Endodermal cell (in vitro differentiated cells): ENCODE data around the gene TAPT1. TPM values are rescaled to one million over a fixed set of nuclear protein-coding genes. Genes with fewer than 3 reads are reported as not detected.

Source experiments
- DNase-seq: peaks from one replicate; pipeline ENCODE4 v3.0.0-alpha.2; 2017
- H3K27ac ChIP-seq: 2 replicates; pipeline ENCODE4 v1.5.1; 2013; ENCODE audit warnings: mild to moderate bottlenecking, low read depth, low read length, moderate library complexity
- H3K27me3 ChIP-seq: 2 replicates; pipeline ENCODE4 v1.6.1; 2013; ENCODE audit warnings: mild to moderate bottlenecking, low read length, moderate library complexity; ENCODE audit not compliant: insufficient read depth, control insufficient read depth, poor library complexity, severe bottlenecking
- H3K36me3 ChIP-seq: 2 replicates; pipeline ENCODE4 v1.7.0; 2013; ENCODE audit warnings: mild to moderate bottlenecking, low read length, moderate library complexity; ENCODE audit not compliant: control insufficient read depth, insufficient read depth
- H3K4me1 ChIP-seq: one replicate; pipeline ENCODE4 v1.7.0; 2013; ENCODE audit warnings: low read length; ENCODE audit not compliant: control insufficient read depth, insufficient read depth
- H3K4me3 ChIP-seq: 2 replicates; pipeline ENCODE4 v1.5.1; 2013; ENCODE audit warnings: mild to moderate bottlenecking, low read length, moderate library complexity
- H3K9ac ChIP-seq: 2 replicates; pipeline ENCODE4 v1.6.1; 2013; ENCODE audit warnings: mild to moderate bottlenecking, low read length, moderate library complexity; ENCODE audit not compliant: poor library complexity, severe bottlenecking; ENCODE audit errors: extremely low read depth
- H3K9me3 ChIP-seq: 2 replicates; pipeline ENCODE4 v1.6.1; 2013; ENCODE audit warnings: mild to moderate bottlenecking, low read length, moderate library complexity; ENCODE audit not compliant: control insufficient read depth
- H3K27ac Mint-ChIP-seq: 2 replicates; pipeline ENCODE4 v1.8.0; 2020; ENCODE audit warnings: mixed read lengths
- H3K27me3 Mint-ChIP-seq: 2 replicates; pipeline ENCODE4 v1.8.0; 2021; ENCODE audit warnings: mild to moderate bottlenecking, mixed read lengths; ENCODE audit not compliant: insufficient read depth
- H3K36me3 Mint-ChIP-seq: 2 replicates; pipeline ENCODE4 v1.8.0; 2020; ENCODE audit warnings: low read depth, mixed read lengths
- H3K4me1 Mint-ChIP-seq: 2 replicates; pipeline ENCODE4 v1.8.0; 2020; ENCODE audit warnings: mixed read lengths
- H3K4me3 Mint-ChIP-seq: 2 replicates; pipeline ENCODE4 v1.8.0; 2020; ENCODE audit warnings: mild to moderate bottlenecking, moderate library complexity, mixed read lengths
- H3K9me3 Mint-ChIP-seq: 2 replicates; pipeline ENCODE4 v1.8.0; 2020; ENCODE audit warnings: mild to moderate bottlenecking, mixed read lengths
- CTCF ChIP-seq: fragments of 200-600 bp; sonication (generic); conservative IDR thresholded peaks from 2 replicates; pipeline ENCODE4 v1.5.0; 2021; ENCODE audit warnings: antibody characterized with exemption, mild to moderate bottlenecking
- WGBS, 2 experiments: methylation state at CpG; one replicate each; pipeline versions ENCODE4 v1.1.5 to v1.1.7; 2013; ENCODE audit warnings: missing lambda C conversion rate in 2 of 2, mixed read lengths in 1 of 2; ENCODE audit not compliant: insufficient coverage in 1 of 2, insufficient read length in 1 of 2; 5-methylcytosine and 5-hydroxymethylcytosine counted together
- total RNA-seq, 2 donors: library from RNA; stranded (reverse); fragmentation: NEBNext Ultra II Directional in 1 of 2; extraction: Animal tissue kit (Norgen Biotek cat#: 25700) in 1 of 2; gene quantifications; 2 replicates in 1 of 2; 3 replicates in 1 of 2; pipeline ENCODE4 v1.2.1, GENCODE V29; 2021

The TAPT1 gene
- total RNA-seq, 2 donors from 2014 or later, result 19.8 to 22.6 TPM

- Histone ChIP-seq H3K4me1 (no peaks in the 10 kb centered on the region), H3K9me3 (no peaks in the 10 kb centered on the region), H3K27ac (no peak overlapping the region), H3K36me3 (no peaks in the 10 kb centered on the region), H3K27me3 (no peaks in the 10 kb centered on the region), H3K4me3 (no peak overlapping the region), H3K9ac (no peak overlapping the region)
- 67% methylated on average over 2 of the region's 3 CpGs; no CpG with 5 or more reads in 1 of the 2 experiments for WGBS, 2 experiments
- Mint-ChIP-seq H3K4me1 (peaks cover 4% of the 10 kb centered on the region), H3K27me3 (no peaks in the 10 kb centered on the region), H3K4me3 (no peak overlapping the region), H3K36me3 (no peaks in the 10 kb centered on the region), H3K27ac (no peak overlapping the region), H3K9me3 (no peaks in the 10 kb centered on the region)
- DNase-seq, result no peak
- TF ChIP-seq CTCF, result peak; percentile 74
Measured at GRCh38 chr4:16264798-16265197, 38.5 kb upstream of the TAPT1 start.

GRCh38 chr4:16263056-16263455 is 36.8 kb upstream of the TAPT1 start:
- Mint-ChIP-seq H3K27me3 (no peaks in the 10 kb centered on the region), H3K27ac (no peak overlapping the region), H3K36me3 (no peaks in the 10 kb centered on the region), H3K4me1 (peaks cover 7% of the 10 kb centered on the region), H3K9me3 (no peaks in the 10 kb centered on the region), H3K4me3 (no peak overlapping the region)
- no peak overlapping the region for H3K27ac ChIP-seq
- DNase-seq, result no peak
- no peaks in the 10 kb centered on the region for H3K27me3 ChIP-seq
- no peaks in the 10 kb centered on the region for H3K9me3 ChIP-seq
- TF ChIP-seq CTCF, result no peak
- 71 to 100% methylated on average over 1 to 2 of the region's 2 CpGs for WGBS, 2 experiments
- H3K4me1 ChIP-seq, result no peaks in the 10 kb centered on the region
- H3K4me3 ChIP-seq, result no peak overlapping the region
- H3K36me3 ChIP-seq, result no peaks in the 10 kb centered on the region
- no peak overlapping the region for H3K9ac ChIP-seq

GRCh38 chr4:16262188-16262587 is 35.9 kb upstream of the TAPT1 start:
- no peaks in the 10 kb centered on the region for H3K4me1 ChIP-seq
- H3K27ac ChIP-seq, result no peak overlapping the region
- Mint-ChIP-seq H3K36me3 (peaks cover 4% of the 10 kb centered on the region), H3K9me3 (no peaks in the 10 kb centered on the region), H3K27ac (no peak overlapping the region), H3K27me3 (no peaks in the 10 kb centered on the region), H3K4me1 (peaks cover 6% of the 10 kb centered on the region), H3K4me3 (no peak overlapping the region)
- H3K9me3 ChIP-seq, result no peaks in the 10 kb centered on the region
- H3K9ac ChIP-seq, result no peak overlapping the region
- no peaks in the 10 kb centered on the region for H3K27me3 ChIP-seq
- no peak for TF ChIP-seq CTCF
- no peaks in the 10 kb centered on the region for H3K36me3 ChIP-seq
- no peak overlapping the region for H3K4me3 ChIP-seq
- 95% methylated on average over 4 of the region's 4 CpGs; no CpG with 5 or more reads in 1 of the 2 experiments for WGBS, 2 experiments
- no peak for DNase-seq
